ENCODE results near the gene SMARCB1. TPM values are rescaled to one million over a fixed set of nuclear protein-coding genes. Genes with fewer than 3 reads are reported as not detected.
A peak's percentile ranks its signal among the peaks of the same experiment; 100 is the strongest.

The SMARCB1 gene
- 45.5 and 49.6 TPM in 2 replicates for total RNA-seq (2014; rRNA removed; shearing (Covaris generic))
- 31.7 and 39.8 TPM in 2 replicates for polyA plus RNA-seq (2014; cell fraction: nucleus; rRNA removed)

- DNase-seq (ENCODE audit: extremely low read depth, low read depth), result peak; percentile 63
These were observed at the start of gene SMARCB1 for GRCh38 chr22:23786752-23787599. Gene SMARCB1 (plus strand): TSS chr22:23786966. CDS start chr22:23787170, 204 bp downstream.

DNA sequence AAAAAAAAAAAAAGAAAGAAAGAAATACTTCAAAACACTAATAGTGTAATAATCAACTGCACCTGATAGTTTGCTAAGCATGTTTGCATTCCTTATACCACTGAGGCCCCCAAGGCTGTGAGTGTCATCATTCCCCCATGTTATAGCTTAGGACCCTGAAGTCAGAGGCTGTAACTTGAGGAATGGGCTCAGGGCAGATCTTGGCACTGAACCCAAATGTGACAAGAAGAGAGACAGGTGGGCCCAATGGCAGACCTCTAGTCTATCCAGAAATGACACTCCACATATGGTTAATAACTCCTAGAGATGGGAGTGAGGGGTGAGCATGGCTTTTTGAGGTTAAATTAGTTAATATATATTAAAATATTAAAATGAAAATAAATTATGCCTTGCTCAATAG lies 49.1 kb upstream of the SMARCB1 start:
- DNase-seq (ENCODE audit: extremely low read depth, low read depth), result no peak

DNA sequence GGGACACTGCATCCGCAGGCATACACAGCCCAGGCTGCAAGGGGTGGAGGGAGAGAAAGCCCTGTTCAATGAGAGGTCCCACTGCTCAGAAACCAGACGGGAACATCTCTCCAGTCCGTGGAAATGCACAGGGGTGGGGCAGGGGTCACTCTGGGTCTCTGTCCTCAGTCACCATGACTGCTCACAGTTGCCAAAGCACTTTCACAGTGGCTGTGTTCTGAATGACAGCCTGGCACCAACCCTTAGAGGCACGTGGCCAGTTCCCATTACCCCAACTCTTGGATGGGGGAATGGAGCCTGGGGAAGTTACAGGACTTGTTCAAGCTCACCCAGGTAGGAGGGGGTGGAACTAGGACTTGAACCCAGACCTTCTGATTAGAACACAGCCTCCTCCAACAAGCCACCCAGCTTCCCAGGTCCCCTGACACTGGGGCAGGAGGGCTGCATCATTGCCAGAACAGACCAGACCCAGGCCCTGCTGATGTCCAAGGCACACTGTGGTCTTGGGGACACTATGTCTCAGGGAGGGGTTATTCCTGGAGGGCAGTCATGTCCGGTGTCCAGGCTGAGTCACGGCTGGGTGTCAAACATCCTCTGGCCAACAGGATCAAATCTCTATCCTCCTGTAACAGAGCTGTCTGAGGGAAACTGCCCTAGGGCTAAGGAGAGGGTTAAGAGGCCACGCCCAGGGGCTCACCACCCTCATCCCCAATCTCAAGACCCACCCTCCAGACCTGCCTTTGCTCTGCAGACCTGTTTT lies 44.1 kb upstream of the SMARCB1 start:
- no peak for DNase-seq (ENCODE audit: extremely low read depth, low read depth)

GRCh38 chr22:23743303-23743705 lies 43.5 kb upstream of the SMARCB1 start:
- DNase-seq (ENCODE audit: extremely low read depth, low read depth), result no peak

- DNase-seq (ENCODE audit: extremely low read depth, low read depth), result no peak
These were observed 42.8 kb upstream of the SMARCB1 start for GRCh38 chr22:23744001-23744400.

GRCh38 chr22:23744485-23744884 lies 42.3 kb upstream of the SMARCB1 start:
- no peak for DNase-seq (ENCODE audit: extremely low read depth, low read depth)

GRCh38 chr22:23745791-23746190 lies 41.0 kb upstream of the SMARCB1 start:
- no peak for DNase-seq (ENCODE audit: extremely low read depth, low read depth)

DNA sequence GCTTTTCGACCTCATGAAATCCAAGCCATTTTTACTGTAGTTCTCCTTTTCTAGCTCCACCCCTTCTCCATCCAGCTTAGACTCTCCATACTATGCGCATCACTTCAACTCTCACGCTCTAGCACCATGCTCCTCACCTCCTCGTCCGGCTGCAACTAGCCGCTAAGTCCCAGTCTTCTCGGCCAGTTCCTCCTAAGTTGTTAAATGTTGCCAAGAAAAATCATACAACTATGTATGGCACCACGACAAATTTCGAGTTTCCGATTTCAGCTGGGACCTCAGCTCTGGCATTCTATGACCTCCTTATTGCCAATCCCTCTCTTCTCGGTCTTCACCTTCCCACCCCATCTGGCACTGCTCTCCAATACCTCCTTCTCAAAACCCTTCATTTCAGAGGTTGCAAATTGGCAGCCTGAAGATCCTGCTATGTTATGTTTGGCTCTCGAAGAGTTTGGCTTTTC lies 36.9 kb upstream of the SMARCB1 start:
- DNase-seq (ENCODE audit: extremely low read depth, low read depth), result no peak

- no peak for DNase-seq (ENCODE audit: extremely low read depth, low read depth)
These were observed 36.4 kb upstream of the SMARCB1 start for GRCh38 chr22:23750367-23750713.

DNA sequence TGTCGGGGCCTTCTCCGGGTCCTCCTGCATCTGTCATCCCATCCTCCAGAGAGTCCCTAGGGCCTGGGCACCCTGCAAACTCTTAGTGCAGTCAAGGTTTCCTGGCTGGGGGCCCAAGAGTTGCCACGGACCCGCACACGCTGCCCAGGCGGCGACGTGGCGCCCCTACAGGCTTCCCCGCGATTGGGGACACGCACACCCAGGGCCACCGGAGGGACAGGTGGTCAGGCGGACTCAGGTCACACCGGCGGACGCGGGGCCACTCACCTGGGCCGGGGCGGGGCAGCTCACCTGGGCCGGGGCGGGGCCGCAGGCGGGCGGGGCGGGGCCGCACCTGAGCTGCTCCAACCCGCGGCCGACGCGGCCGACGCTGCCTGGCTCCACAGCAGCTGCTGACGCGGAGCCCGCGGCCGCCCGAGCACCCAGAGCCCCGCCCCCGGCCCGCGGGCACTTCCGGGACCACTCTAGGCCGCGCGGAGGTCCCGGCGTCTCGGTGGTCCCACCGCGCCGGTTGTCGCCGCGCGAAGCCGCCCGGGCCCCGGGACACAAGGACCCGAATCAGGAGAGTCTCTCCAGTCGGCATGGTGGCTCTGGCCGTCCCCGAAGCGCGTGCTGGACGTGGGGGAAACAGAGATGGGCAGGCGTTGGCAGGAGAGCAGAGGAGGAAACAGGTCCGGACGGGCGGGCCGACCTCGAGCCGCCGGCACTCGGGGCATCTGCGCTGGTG lies 35.9 kb upstream of the SMARCB1 start, which contains the start of gene ZNF70:
Gene ZNF70, minus strand, starts transcription at position 399 of the 727 bp plus-strand sequence. CDS start 5,972 bp downstream, outside the sequence.
- DNase-seq (ENCODE audit: extremely low read depth, low read depth), result peak; percentile 61

GRCh38 chr22:23751441-23751996 lies 35.2 kb upstream of the SMARCB1 start:
- DNase-seq (ENCODE audit: extremely low read depth, low read depth), result no peak

DNA sequence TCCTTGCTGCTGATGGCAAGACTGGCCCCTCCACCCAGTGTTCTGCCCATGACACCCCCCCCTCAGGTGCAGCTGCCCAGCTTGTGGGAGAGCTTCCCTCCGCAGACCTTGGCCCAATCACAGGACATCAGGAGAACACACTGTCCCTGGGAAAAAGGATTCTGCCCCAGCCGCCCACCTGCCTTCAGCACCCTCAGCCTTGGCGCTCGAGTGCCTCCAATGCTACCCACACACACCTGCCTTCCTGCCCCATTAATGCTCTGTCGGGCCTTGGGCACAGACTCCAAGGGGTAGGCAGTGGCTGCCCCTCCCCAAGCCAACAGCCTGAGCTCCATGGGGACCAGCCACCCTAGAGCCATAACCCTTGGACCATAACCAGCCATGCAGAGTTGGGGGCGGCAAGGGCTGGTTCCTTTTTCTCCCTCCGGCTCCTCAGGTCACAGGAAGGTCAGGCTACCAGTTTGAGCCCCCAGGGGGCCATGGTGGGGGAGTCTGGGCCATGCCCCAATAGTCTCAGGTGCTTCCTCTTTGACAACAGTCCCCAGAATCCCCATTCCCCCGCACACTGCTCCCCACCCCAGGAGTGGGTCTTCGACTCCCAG lies 34.6 kb upstream of the SMARCB1 start:
- no peak for DNase-seq (ENCODE audit: extremely low read depth, low read depth)

GRCh38 chr22:23752750-23753149 lies 34.0 kb upstream of the SMARCB1 start:
- no peak for DNase-seq (ENCODE audit: extremely low read depth, low read depth)

GRCh38 chr22:23753385-23753784 lies 33.4 kb upstream of the SMARCB1 start:
- no peak for DNase-seq (ENCODE audit: extremely low read depth, low read depth)

- no peak for DNase-seq (ENCODE audit: extremely low read depth, low read depth)
These were observed 32.4 kb upstream of the SMARCB1 start, which contains the start of gene VPREB3 for GRCh38 chr22:23754220-23754919. Gene VPREB3 (minus strand): TSS chr22:23754425. CDS start chr22:23754363, 62 bp downstream.

GRCh38 chr22:23754980-23755636 lies 31.7 kb upstream of the SMARCB1 start:
- DNase-seq (ENCODE audit: extremely low read depth, low read depth), result no peak

DNA sequence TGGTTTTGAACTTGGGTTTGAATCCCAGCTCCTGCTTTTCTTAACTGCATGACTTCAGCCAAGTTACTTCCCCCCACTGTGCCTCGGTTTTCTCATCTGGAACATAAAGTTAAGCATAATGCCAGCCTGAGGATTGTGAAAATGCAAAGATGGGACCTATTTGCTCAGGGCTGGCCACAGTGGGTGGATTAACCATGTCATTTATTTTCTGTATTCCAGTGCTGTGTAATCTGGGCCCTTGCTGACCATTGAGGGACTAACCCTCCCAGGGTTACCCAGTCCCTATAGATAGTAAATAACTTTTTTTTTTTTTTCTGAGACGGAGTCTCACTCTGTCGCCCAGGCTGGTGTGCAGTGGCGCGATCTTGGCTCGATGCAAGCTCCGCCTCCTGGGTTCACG lies 31.1 kb upstream of the SMARCB1 start:
- no peak for DNase-seq (ENCODE audit: extremely low read depth, low read depth)

- DNase-seq (ENCODE audit: extremely low read depth, low read depth), result no peak
These were observed 29.9 kb upstream of the SMARCB1 start for GRCh38 chr22:23756891-23757290.

- DNase-seq (ENCODE audit: extremely low read depth, low read depth), result no peak
These were observed 27.2 kb upstream of the SMARCB1 start for GRCh38 chr22:23759566-23759965.
